NCI-H1048 (cell line): ENCODE results near the gene TRIP4.
A peak's percentile ranks its signal among the peaks of the same experiment; 100 is the strongest.

Experiments used
- DNase-seq: peaks from one replicate; lab custom pipeline; 2025; lab: John Stamatoyannopoulos, UW

Gene TRIP4

DNA sequence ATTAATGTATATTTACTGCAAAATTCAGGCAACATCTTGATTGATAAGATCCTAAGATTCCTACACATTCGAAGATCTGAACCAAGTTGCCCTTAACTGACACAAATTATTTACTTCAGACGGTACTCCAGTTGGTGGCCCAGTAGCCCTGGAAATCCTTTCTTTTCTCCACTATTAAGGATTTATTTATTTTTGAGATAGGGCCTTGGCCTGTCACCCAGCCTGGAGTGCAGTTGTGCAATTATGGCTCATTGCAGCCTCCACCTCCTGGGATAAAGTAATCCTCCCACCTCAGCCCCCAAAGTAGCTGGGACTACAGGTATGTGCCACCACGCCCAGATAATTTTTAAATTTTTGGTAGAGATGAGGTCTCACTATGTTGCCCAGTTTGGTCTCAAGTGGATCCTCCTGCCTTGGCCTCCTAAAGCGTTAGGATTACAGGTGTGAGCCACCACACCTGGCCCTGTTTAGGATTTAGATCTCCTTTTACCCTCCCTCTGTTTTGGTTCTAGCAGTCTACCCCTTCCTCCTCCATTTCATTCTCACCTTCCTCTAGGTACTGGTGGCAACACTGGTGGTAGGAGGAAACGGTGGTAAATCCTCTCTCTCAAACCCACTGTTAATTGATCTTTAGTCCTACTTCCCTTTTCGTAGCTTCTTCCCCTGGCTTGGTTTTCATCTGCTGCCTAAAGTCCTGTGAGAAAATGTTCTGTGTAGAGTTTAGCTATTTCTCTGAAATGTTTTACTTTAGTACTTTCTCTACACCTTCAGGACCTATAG is 60.1 kb downstream of the TRIP4 start:
- DNase-seq: no peak

- DNase-seq: no peak
Measured at GRCh38 chr15:64452988-64453688, 65.5 kb downstream of the TRIP4 start.

GRCh38 chr15:64453689-64454037 is 66.0 kb downstream of the TRIP4 start:
- DNase-seq: no peak

DNA sequence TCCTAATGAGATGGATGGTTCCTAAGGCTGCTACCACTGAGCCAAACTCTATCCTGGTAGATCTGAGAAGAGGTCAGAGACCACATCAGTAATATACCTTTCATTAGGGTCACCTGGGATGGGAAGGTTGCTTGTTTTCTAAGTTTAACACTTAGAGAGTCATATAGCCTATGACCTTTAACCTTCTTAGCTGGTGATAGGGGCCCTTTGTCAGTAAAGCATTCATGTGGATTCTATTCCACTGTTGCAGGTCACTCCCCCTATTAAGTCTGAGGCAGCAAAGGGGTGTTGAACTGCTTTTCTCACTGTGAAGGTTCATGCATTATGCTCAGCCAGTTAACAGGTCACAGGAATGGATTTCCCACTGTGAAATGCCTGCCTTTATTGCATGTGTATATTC is 66.6 kb downstream of the TRIP4 start:
- DNase-seq: no peak

DNA sequence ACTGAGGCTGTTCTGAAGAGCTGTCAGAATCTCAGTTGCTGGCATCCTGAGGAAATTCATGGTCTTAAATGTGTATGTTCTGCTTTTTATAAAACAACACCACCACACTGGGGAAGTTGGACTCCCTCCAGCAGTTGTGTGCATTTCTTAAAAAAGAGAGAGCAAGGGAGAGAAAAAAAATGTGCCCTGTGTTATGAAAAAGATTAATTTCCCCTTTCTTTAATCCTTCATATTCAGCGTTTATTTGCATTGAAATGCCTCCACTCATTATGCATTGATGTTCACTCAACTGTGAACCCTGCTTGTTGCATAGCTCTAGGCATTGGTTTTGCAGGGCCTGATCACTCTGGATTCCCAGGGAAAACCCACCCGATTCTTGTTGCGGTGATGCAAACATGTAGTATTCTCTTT is 68.3 kb downstream of the TRIP4 start:
- DNase-seq: peak; percentile 69

- no peak for DNase-seq
Measured at GRCh38 chr15:64456634-64457108, 69.0 kb downstream of the TRIP4 start.

- DNase-seq: no peak
Measured at GRCh38 chr15:64459066-64459781, 71.6 kb downstream of the TRIP4 start.

- peak; percentile 84 for DNase-seq
Measured at GRCh38 chr15:64460206-64460723, 72.6 kb downstream of the TRIP4 start, which contains the start of gene ZNF609. TSS of gene ZNF609 (plus strand) at chr15:64460578. CDS start at chr15:64499420, 38,842 bp downstream.

- no peak for DNase-seq
Measured at GRCh38 chr15:64460724-64461720, 73.4 kb downstream of the TRIP4 start.

DNA sequence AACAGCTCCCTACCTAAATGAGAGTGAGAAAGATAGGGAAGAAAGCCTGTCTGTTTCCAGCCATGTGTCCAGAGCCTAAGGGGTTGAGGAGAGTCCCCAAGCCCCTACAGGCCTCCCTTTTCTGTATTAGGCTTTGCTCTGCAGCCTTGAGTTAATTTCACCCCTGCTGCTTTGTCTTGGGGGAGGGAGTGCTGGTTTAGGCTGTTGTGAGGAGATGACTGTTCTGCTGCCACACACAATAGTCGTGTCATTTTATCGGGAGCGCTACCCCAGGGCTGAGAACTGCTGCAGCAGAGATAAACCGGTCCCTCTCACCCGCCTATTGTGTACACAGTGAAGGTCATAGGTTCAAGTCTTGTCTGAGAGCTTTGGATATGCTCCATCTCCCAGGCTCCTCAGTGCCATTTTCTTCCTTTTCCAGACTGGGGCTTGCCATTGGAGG is 74.1 kb downstream of the TRIP4 start:
- no peak for DNase-seq

DNA sequence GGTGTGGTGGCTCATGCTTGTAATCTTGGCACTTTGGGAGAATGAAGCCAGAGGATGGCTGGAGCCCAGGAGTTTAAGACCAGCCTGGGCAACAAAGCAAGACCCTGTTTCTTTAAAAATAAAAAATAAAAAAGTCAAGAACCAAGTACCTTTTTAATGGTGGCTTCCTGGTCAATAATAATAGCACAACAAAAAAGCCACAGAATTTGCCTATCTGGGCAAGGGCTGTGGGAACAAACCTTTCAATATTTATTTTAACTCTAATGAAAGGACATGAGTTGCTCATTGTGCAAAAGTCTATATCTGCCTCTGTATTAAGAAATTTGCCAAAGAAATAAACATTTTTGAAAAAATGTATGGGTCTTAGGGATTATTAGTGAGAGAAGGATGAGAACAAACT is 74.9 kb downstream of the TRIP4 start:
- DNase-seq: no peak

DNA sequence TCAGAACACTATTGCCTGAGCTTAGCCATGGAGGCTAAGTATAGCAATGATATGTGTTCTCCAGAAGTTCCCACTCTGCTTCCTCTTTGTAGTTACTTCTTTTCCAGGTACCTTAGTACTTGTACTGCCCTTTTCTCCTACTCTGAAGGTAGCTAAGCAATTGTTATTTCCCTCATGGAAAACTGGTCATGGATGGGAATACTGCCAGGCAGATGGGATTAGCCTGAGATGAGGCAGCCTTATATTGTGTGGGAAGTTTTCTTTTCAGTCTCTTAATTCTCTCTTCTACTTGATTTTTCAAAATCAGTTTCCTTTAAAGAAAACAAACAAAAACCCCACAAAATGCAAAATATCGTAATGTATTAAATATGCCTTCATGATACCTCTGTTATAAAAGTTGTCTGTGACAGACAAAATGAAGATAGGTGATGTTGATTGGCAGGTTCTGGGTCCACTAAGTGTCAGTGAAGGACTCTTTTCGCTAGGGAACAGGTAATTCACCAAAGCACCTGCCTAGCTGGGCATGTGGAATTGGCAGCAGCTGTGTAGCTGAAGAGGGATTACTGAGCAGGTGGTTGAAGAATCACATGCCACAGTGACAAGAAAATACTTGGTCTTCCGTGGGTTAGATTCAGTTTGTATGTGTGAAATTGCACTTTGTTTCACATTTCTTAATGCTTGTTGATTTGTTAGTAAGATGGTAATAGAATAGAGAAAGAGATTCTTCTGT is 76.8 kb downstream of the TRIP4 start:
- DNase-seq: no peak

GRCh38 chr15:64466408-64467141 is 78.9 kb downstream of the TRIP4 start:
- DNase-seq: no peak

GRCh38 chr15:64472161-64472560 is 84.5 kb downstream of the TRIP4 start:
- DNase-seq: no peak

- DNase-seq: no peak
Measured at GRCh38 chr15:64474846-64475245, 87.2 kb downstream of the TRIP4 start.

- DNase-seq: no peak
Measured at GRCh38 chr15:64476550-64476949, 88.9 kb downstream of the TRIP4 start.

- DNase-seq: no peak
Measured at GRCh38 chr15:64478863-64479262, 91.2 kb downstream of the TRIP4 start.

GRCh38 chr15:64480891-64481290 is 93.3 kb downstream of the TRIP4 start:
- no peak for DNase-seq

GRCh38 chr15:64483749-64484148 is 96.1 kb downstream of the TRIP4 start:
- no peak for DNase-seq

GRCh38 chr15:64485796-64486195 is 98.2 kb downstream of the TRIP4 start:
- DNase-seq: no peak
